GM21381 (cell line): ENCODE data around the gene ELMO1.

Experiments used
- ATAC-seq: cut with Tn5 transposase; IDR thresholded peaks from one replicate; pipeline ENCODE4 v1.9.1; 2021; ENCODE audit warnings: mild to moderate bottlenecking, moderate library complexity; ENCODE audit not compliant: unreplicated experiment

Gene ELMO1

GRCh38 chr7:37282093-37282444 lies 166.6 kb downstream of the ELMO1 start:
- ATAC-seq = no peak

GRCh38 chr7:37281368-37282092 lies 167.1 kb downstream of the ELMO1 start:
- no peak for ATAC-seq

DNA sequence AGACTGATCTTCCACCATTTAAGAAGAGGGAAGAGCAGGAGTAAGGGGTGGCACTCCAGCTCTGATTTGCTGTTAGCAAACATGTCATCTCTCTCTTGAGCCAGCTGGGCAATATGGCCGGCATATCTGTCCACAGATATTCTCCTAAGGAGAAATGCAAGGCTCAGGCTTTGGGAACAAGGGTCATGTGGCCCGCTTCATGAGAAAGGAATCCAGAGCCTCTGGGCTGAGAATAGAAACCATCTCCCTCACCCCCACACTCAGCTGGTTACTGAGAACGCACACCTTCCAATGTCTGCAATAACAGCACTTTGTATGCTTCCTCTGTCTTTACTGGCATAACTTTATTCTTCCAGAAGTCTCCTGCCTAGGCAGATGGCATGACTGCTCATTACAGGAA lies 171.2 kb downstream of the ELMO1 start:
- no peak for ATAC-seq

DNA sequence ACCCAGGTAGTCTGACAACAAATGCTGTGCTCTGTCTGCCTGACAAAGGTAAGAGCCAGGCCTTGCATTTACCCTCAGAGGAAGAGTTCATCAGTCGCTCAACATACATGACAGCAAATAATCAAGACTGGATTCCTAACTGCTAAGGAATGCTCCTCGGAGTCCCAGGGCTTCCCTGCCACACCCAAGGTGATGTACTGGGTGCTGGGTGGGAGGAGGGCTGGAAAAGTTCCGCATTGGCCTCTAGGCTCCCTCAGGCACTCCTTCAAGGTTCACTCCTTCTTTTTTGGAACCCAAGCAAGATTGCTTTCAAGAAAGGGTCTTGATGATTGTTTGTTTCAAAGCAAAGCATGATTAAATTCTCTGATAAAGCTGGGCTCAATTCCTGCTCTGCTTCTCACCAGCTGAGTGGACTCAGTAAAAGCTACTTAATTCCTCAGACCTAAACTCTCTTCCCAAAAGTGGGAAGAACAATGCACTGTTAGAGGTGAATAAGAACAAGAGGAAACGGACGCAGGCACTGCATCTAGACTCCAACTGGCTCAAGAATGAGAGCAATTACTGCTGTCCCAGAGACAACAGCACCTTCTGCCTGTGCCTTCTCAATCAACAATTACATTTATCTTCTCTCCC lies 173.5 kb downstream of the ELMO1 start:
- ATAC-seq = no peak

GRCh38 chr7:37273891-37274290 lies 174.8 kb downstream of the ELMO1 start:
- ATAC-seq = no peak

DNA sequence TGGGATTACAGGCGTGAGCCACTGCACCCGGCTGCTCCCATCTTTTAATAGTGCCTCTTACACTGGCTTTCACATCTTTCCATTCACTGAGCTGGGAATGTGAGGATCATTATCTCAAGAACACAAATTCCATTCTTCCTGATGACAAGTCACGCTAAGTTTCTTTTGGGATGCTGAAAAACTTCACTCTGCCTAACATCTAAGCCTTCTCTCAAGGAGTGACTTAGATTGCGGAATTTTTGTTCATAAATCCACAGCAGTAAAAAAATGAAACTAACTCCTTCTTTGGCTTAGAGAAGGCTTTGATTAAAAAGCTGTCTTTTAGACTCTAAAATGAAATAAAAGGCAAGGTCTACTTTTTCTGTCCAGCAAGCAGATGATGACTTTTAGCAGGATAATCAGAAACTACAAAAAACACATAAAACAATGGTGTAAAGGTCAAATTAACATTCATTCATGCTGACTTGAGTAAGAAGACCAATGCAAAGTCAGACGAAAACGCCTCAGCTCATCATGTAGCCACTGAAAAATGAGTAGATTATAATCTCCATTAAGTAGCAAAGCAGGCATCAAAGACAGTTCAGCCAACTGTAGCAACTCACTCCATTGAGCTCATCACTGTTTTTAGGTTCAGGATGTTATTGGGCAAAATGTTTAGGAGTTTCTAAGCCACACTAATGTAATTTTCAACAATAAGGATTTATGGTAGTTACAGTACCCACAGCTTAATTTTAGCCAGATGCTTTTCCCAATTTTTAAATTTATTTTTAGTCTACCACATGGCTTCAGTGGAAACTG lies 178.8 kb downstream of the ELMO1 start:
- ATAC-seq = no peak

DNA sequence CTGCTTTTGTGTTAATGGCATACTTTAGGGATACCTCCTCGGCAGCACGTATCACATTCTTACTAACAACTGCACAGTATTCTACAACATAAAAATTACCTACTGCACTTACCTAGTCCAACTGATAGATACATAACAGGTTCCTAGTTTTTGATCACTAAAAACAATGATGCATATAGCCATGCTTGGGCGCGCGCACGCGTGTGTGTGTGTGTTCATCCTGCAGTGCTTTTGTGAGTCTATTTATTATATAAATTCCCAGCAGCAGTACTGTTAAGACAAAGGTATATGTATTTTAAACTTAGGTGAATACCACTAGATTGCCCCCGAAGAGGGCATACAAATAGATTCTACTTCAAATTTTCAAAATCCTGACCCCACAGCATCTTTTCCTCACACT lies 181.4 kb downstream of the ELMO1 start:
- ATAC-seq = no peak

DNA sequence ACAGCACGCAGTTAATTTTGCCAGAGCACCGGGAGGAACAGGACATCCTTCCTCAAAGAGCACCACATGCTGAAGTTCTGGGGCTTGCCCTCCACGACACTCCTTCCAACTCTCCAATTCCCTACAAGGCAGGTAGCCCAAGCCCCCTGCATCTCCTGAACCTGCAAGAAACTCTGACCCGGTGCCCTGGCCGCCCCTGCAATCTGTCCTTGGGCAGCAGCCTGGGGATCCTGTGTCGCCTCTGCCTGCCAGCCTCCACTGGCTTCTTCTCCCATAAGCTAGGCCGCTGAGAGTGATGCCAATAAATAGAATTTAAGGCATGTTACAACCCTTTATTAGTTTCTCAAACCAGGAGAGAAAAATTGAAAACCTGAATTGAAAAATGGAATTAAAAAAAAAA lies 182.8 kb downstream of the ELMO1 start:
- no peak for ATAC-seq

- ATAC-seq = no peak
Measured at GRCh38 chr7:37265006-37265405, 183.7 kb downstream of the ELMO1 start.

- no peak for ATAC-seq
Measured at GRCh38 chr7:37262181-37262580, 186.5 kb downstream of the ELMO1 start.

DNA sequence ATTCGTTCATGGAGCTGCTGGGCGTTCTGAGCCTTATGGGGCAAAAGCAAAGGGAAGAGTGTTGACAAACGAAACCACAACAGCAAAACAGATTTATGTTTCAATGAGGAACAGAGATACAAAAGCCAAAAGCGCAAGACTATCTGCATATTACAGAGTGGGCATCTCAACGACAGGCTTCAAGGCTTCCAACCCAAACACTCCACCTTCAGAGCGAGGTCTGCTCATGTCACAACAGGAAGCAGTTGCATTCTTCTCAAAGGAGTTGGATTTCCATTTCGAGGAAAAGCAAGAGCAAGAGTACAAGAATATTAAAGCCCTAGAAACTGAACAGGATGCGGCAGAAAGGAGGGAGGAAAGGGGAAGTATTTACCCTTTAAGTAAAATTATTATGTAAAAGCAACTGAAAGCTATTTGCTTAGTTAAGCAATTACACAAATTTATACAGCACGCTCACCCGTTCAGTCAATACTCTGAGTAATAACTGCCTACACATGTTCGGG lies 189.3 kb downstream of the ELMO1 start:
- no peak for ATAC-seq

DNA sequence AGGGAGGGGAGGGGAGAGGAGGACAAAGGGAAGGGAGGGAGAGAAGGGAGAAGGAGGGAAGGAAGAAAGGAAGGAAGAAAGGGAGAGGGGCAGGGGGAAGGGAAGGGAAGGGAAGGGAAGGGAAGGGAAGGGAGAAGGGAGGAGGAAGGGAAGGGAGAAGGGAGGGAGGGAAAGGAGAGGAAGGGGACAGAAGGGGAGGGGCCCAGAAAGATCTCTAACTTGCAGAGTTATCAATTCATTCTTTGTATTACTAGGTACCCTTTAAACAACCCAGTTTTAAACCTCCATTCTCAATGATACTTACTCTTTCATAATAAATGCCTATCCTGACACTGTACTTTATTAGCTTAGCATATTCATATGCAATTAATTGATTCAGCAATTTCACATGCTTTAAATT lies 192.0 kb downstream of the ELMO1 start:
- no peak for ATAC-seq

DNA sequence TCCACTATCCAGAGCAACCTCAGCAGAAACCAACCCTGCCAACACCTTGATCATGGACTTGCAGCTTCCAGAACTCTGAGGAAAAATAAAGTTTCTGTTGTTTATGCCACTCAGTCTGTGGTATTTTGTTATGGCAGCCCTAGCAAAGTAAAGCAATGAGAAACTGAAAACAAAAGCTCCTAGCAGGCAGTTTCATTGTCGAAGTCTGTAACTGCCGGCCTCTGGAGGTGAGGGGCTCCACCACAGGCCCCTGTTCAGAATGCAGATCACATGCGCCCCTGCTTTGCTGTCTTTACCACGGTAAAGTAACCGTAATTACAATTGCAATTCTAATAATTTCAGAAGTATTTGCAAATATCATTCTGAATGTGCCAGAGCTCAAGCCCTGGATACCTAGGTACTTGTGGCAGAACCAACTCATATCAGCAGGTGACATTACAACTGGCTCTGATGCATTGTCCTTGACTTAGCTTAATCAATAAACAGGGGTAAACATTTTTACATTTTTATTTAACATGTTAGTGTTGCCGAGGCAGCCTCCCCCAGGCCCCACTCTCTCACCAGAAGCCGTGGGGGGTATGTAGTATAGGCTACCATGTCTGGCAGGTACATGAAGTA lies 193.2 kb downstream of the ELMO1 start:
- ATAC-seq = no peak

DNA sequence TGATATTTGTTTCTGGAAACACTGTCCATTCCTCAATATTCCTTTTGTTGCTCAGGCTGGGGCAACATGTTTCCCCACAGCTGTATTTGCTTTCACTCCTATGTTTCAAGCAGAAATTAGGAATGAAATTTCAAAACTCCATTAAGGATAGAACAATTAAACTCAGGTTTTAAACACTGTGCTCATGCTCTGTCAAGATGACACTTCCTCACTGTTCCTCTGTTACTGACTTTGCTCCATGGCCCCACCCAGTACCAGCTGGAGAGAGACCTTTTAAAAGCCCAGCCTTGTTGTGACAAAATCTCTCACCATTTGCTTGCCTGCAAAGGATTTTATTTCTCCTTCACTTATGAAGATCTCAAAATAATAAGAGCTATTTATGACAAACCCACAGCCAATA lies 197.4 kb downstream of the ELMO1 start:
- no peak for ATAC-seq

GRCh38 chr7:37249240-37249639 lies 199.4 kb downstream of the ELMO1 start:
- ATAC-seq = no peak

DNA sequence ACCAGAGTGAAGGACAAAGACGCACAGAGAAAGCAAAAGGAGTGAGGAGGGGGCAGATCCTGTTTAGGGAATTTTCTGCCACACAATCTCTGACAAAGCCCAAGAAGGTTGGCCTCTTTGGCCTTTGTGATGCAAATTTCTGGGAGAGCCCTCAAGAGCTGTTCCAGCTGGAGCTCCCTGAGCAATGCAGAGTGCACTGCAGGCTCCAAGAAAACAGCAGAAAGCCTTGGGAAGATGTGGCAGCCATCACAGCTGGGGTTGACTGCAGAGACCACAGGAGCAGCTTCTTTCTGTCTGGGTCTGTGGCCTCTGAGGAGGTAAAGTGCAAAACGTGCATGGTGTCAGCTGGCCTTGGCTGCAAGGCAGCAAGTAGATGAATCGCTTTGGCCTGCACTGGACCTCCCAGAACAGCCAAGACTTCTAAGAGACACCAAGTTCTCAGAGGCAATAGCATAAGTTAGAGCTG lies 200.2 kb downstream of the ELMO1 start:
- ATAC-seq = no peak

DNA sequence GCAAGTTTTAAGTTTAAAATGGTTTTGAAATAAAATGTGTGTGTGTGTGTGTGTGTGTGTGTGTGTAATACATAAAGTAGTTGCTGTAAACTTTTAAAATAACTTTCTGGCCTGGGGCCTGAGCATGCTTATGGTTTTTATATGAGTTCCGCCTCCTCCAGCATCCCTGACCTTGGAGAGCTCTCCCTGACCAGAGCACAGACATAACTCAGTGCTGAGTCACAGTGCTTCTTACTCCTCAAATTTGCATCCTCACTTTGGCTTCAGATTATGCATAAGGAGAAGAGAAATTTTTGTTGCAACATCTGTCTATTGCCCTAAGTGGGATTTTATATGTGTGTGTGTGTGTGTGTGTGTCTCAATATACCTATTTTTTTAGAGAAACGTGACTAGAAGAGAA lies 200.8 kb downstream of the ELMO1 start:
- ATAC-seq = no peak

GRCh38 chr7:37245590-37245989 lies 203.1 kb downstream of the ELMO1 start:
- ATAC-seq = no peak

GRCh38 chr7:37236906-37237305 lies 211.8 kb downstream of the ELMO1 start:
- no peak for ATAC-seq

DNA sequence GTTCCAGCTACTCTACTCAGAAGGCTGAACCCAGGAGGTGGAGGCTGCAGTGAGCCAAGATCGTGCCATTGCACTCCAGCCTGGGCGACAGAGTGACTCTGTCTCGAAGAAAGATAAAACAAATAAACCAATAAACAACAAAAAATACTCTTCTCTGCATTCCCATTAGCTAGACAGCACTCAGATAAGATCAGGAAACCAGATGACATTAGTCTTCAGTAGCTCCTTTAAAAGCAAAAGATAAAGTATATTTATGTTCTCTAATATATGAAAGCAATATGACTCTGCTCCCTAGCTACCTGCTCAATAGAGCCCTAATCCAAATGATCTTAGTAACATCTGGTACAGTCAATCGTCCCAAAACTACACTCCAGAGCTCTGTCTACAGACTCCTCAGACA lies 212.9 kb downstream of the ELMO1 start:
- ATAC-seq = no peak

DNA sequence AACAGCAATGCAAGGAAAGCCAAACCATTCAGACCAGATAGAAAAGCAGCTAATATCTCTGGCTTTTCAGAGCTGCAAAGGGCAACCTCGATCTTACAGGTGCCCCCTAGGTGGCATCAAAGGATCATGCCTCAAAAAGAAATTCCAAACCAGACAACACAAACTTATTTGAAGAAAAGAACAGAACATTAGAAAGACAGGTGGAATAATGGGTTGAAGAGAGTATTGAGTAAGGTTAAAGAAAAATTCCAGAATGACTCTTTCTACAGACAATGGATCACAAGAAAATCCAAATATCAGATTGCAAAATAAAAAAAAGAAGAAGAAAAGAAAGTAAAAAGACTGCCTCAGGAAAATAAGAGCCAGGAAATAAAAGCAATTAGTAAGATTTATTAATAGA lies 213.7 kb downstream of the ELMO1 start:
- ATAC-seq = no peak
